Natural killer cell treated with Interleukin-12 subunit alpha and Interleukin-12 subunit beta and Interleukin-15 and Interleukin-18, amount 100 ng/mL, for 72 hours (primary cell): Measurements from ENCODE around the gene ADORA2B. TPM values are rescaled to one million over a fixed set of nuclear protein-coding genes. Genes with fewer than 3 reads are reported as not detected.
"Not testable (repeated sequence)": the region's sequence is repeated elsewhere in the genome, so short reads cannot be mapped to it uniquely, and the experiment has no call there.

ENCODE experiments used
- ATAC-seq, 2 donors: fragments of 150-1000 bp; cut with Tn5 transposase in 1 of 2; sonication (Bioruptor Pico), chemical (Tn5 transposase) in 1 of 2; 2 replicates each; pipeline ENCODE4 v1.10.0; 2021
- DNase-seq: peaks from one replicate; pipeline ENCODE4 v3.0.0; 2022; ENCODE audit warnings: low spot score
- H3K27ac Mint-ChIP-seq, 2 donors: 1 replicate in 1 of 2; 2 replicates in 1 of 2; pipeline ENCODE4 v1.8.0; 2022; ENCODE audit warnings: mixed read lengths in 2 of 2, mild to moderate bottlenecking in 1 of 2, moderate library complexity in 1 of 2
- H3K27me3 Mint-ChIP-seq, 2 donors: 1 replicate in 1 of 2; 2 replicates in 1 of 2; pipeline ENCODE4 v1.8.0; 2022; ENCODE audit warnings: mixed read lengths in 2 of 2
- H3K36me3 Mint-ChIP-seq: one replicate; pipeline ENCODE4 v1.8.0; 2022; ENCODE audit warnings: mixed read lengths
- H3K4me1 Mint-ChIP-seq, 2 donors: 1 replicate in 1 of 2; 2 replicates in 1 of 2; pipeline ENCODE4 v1.8.0; 2022; ENCODE audit warnings: low read depth in 2 of 2, mixed read lengths in 2 of 2, mild to moderate bottlenecking in 1 of 2
- H3K4me3 Mint-ChIP-seq: one replicate; pipeline ENCODE4 v1.8.0; 2022; ENCODE audit warnings: mixed read lengths
- H3K9me3 Mint-ChIP-seq: 2 replicates; pipeline ENCODE4 v1.8.0; 2022; ENCODE audit warnings: mixed read lengths
- total RNA-seq, 2 donors: library from RNA; stranded (reverse); gene quantifications; one replicate each; pipeline ENCODE4 v1.2.3, GENCODE V29; 2022

ADORA2B gene
- total RNA-seq: 1 to 10 TPM in 1 of 2 donors, under 1 TPM in 1; 0.95 to 3.2 TPM

DNA sequence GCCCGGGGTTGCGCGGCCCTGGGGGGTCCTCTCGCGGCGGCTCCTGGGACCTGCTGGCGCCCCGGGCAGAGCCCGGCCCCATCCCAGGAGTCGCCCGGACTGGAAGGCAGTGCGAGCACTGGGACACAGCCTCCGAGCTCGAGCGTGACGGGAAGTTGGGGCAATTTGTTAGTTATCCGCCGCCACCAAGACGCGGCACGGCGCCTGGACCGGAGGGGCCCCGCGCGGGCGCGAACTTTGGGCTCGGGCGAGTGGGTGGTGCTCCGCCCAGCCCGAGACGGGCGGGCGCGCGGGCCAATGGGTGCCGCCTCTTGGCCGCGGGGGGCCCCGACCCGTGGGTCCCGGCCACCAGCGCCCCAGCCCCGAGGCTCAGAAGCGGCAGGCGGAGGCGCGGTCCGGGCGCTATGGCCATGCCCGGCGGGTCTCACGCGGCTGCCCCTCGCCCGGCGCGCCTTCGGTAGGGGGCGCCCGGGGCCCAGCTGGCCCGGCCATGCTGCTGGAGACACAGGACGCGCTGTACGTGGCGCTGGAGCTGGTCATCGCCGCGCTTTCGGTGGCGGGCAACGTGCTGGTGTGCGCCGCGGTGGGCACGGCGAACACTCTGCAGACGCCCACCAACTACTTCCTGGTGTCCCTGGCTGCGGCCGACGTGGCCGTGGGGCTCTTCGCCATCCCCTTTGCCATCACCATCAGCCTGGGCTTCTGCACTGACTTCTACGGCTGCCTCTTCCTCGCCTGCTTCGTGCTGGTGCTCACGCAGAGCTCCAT, at the start of gene ADORA2B:
Gene ADORA2B, plus strand, starts transcription at position 372 of the 768 bp plus-strand sequence. Its CDS starts 119 bp downstream, at position 491.
- peak; percentile 72 for DNase-seq
- no peak within 1 kb of the TSS for H3K27ac Mint-ChIP-seq
- H3K27me3 Mint-ChIP-seq: peaks cover 31 to 37% of the 10 kb centered on the region in 2 donors
- no peaks in the 10 kb centered on the region for H3K9me3 Mint-ChIP-seq
- no peaks in the 10 kb centered on the region for H3K36me3 Mint-ChIP-seq
- peaks cover 12 to 16% of the 10 kb centered on the region in 2 donors for H3K4me1 Mint-ChIP-seq
- peak within 1 kb of the TSS; percentile 89 for H3K4me3 Mint-ChIP-seq
- ATAC-seq: peak; percentile 79 to 88

DNA sequence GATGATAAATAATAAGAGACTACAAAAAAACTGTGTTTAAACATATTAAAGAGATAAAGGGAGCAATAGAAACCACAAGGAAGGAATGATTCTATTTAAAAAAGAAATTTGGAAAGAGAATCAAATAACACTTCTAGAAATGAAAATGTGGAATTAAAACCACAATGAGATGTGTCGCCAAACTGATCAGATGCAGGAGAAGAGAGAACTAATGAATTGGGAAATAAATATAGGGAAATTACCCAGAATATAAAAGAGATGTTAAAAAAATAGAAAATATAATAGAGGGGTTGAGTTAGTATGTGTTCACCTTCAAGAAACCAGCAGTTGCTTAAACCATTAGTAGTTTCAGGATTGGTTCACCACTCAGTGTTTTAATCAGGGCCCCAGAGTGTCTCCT, 48.7 kb upstream of the ADORA2B start:
- Mint-ChIP-seq H3K9me3 (no peaks in the 10 kb centered on the region), H3K27me3 (no peaks in the 10 kb centered on the region), H3K27ac (no peak overlapping the region), H3K36me3 (no peaks in the 10 kb centered on the region), H3K4me1 (peaks cover 19 to 22% of the 10 kb centered on the region in 2 donors), H3K4me3 (no peak overlapping the region)
- DNase-seq: no peak
- no peak for ATAC-seq

DNA sequence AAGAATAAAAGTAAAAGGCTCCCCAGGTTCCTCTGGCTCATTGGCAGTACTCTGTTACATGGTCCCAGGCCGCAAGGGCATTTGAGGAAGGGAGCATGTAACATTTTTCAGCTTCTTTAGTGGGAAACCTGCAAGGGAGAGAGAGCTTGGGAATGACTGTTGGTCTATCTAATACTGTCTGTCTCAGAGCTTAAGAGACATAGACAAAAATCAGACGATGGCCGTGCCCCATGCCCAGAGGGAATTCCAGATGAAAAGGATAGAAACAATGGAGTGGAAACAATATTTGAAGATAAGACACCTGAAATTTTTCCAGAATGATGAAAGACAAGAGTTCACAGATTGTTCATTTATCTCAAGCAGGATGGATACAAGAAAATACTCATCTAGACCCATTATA, 48.1 kb upstream of the ADORA2B start:
- no peaks in the 10 kb centered on the region for H3K27me3 Mint-ChIP-seq
- no peaks in the 10 kb centered on the region for H3K9me3 Mint-ChIP-seq
- H3K27ac Mint-ChIP-seq: no peak overlapping the region
- H3K36me3 Mint-ChIP-seq: no peaks in the 10 kb centered on the region
- peaks cover 19 to 22% of the 10 kb centered on the region in 2 donors for H3K4me1 Mint-ChIP-seq
- DNase-seq (no peak), ATAC-seq (no peak)
- peak overlapping the region; percentile 68 for H3K4me3 Mint-ChIP-seq

DNA sequence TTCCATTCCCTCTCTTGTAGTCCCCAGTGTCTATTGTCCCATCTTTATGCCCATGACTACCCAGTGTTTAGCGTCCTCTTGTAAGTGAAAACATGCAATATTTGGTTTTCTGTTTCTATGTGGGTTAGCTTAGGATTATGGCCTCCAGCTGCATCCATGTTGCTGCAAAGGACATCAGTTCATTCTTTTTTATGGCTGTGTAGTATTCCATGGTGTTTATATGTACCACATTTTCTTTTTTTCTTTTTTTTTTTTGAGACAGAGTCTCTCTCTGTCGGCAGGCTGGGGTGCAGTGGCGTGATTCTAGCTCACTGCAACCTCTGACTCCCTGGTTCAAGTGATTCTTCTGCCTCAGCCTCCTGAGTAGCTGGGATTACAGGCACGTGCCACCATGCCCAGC, 45.3 kb upstream of the ADORA2B start:
- not testable (repeated sequence) for DNase-seq, H3K36me3 Mint-ChIP-seq, H3K4me3 Mint-ChIP-seq, ATAC-seq, H3K27me3 Mint-ChIP-seq, H3K27ac Mint-ChIP-seq, H3K9me3 Mint-ChIP-seq
- peaks cover 17 to 22% of the 10 kb centered on the region in 2 donors for H3K4me1 Mint-ChIP-seq

DNA sequence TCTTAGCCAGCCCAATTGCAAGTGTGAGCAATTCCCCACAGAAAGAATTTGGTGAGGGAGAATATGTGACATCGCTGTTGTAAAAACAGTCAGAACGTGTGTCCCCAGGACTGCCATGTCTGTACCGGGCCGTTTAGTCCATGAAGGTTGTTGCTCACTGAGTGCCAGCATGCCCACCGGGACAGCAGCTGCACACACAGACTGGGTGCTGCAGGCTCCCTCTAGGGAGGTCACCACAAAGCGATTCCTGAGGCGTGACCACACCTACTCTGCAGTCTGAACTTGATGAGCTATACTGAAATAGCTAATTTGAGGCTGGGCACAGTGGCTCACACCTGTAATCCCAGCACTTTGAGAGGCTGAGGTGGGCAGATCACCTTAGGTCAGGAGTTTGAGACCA, 44.1 kb upstream of the ADORA2B start:
- H3K4me3 Mint-ChIP-seq: no peak overlapping the region
- no peak for DNase-seq
- H3K27me3 Mint-ChIP-seq: no peaks in the 10 kb centered on the region
- H3K9me3 Mint-ChIP-seq: no peaks in the 10 kb centered on the region
- no peak for ATAC-seq
- H3K27ac Mint-ChIP-seq: no peak overlapping the region
- H3K36me3 Mint-ChIP-seq: no peaks in the 10 kb centered on the region
- H3K4me1 Mint-ChIP-seq: peaks cover 15 to 20% of the 10 kb centered on the region in 2 donors

DNA sequence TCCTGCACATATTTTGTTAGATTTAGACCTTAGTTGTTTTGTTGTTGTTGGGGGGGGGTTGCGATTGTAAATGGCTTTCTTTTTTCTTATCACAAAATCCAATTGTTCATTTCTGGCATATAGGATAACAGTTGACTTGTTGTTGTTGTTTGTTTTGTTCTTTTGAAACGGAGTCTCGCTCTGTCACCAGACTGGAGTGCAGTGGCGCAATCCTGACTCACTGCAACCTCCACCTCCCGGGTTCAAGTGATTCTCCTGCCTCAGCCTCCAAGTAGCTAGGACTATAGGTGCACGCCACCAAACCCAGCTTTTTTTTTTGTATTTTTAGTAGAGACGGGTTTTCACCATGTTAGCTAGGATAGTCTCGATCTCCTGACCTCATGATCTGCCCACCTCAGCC, 39.7 kb upstream of the ADORA2B start:
- H3K4me3 Mint-ChIP-seq, H3K9me3 Mint-ChIP-seq, H3K4me1 Mint-ChIP-seq, H3K27ac Mint-ChIP-seq, ATAC-seq, H3K27me3 Mint-ChIP-seq, DNase-seq, H3K36me3 Mint-ChIP-seq: not testable (repeated sequence)

DNA sequence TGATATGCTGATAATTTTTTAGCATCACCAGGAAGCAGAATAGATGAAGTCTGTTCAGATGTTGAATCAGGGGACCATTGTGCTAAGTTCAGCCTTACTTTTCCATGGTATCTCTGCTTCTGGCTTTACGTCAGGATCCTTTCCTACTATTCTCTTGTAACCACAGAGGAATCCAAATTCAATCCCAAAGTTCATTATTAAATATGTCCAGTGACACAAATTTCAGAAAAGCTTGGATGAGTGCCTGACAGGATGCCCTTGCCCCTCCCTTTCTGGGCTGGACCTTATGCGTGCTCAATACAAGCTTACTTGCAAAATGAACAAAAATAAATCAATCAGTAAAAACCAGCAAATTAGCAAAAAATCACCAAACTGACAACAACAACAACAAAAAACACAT, 37.6 kb upstream of the ADORA2B start:
- no peak for ATAC-seq
- H3K4me3 Mint-ChIP-seq: no peak overlapping the region
- no peaks in the 10 kb centered on the region for H3K4me1 Mint-ChIP-seq
- H3K27ac Mint-ChIP-seq: no peak overlapping the region
- H3K27me3 Mint-ChIP-seq: no peaks in the 10 kb centered on the region
- no peaks in the 10 kb centered on the region for H3K36me3 Mint-ChIP-seq
- H3K9me3 Mint-ChIP-seq: no peaks in the 10 kb centered on the region
- no peak for DNase-seq

DNA sequence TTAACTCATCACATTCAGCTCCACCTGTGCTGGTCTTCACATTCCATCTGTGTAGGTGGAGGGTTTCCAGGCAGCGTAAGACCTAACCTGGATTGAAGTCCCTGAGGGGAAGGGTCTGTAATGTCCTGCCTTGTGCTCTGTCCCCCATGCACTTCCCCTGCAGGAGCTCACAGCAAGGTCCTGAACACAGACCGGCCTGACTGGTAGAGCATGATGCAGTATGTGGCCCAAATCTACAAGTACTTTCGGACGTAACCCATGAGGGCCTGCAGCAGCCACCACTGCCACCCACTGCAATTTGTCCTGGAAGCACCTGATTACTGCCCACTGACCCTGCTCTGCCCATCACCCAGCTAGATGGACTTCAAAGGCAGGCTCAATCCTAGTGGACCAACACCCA, 36.6 kb upstream of the ADORA2B start:
- ATAC-seq (no peak), DNase-seq (no peak)
- Mint-ChIP-seq H3K27ac (no peak overlapping the region), H3K4me3 (no peak overlapping the region), H3K9me3 (no peaks in the 10 kb centered on the region), H3K36me3 (no peaks in the 10 kb centered on the region), H3K27me3 (no peaks in the 10 kb centered on the region), H3K4me1 (no peaks in the 10 kb centered on the region)

DNA sequence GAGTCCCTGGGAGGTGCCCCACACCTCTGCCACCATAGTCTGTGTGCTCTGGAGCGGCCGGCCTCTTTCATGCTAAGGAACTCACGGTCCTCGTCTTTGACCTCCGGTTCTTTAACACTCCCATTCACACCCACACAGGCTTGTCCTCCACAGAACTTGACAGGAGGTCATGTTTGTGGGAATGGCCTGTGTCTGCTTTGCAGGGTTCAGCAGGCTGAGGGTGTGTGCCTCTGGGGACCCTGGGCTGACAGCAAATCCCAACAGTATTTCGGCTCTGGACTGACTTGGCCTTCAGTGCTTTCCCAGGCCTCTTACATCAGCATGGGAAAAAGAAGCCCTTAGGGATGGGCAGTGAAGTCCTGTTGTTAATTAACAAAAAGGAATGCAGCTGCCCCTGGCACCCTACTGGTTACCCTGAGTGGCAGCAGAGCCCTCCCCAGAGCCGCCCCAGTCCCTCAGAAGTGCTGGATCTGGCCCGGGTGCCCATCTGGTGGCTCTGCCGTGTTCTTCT, 35.4 kb upstream of the ADORA2B start:
- DNase-seq (no peak), ATAC-seq (no peak)
- no peak overlapping the region for H3K27ac Mint-ChIP-seq
- no peaks in the 10 kb centered on the region for H3K27me3 Mint-ChIP-seq
- peaks cover 10 to 11% of the 10 kb centered on the region in 2 donors for H3K4me1 Mint-ChIP-seq
- no peaks in the 10 kb centered on the region for H3K9me3 Mint-ChIP-seq
- no peak overlapping the region for H3K4me3 Mint-ChIP-seq
- no peaks in the 10 kb centered on the region for H3K36me3 Mint-ChIP-seq

DNA sequence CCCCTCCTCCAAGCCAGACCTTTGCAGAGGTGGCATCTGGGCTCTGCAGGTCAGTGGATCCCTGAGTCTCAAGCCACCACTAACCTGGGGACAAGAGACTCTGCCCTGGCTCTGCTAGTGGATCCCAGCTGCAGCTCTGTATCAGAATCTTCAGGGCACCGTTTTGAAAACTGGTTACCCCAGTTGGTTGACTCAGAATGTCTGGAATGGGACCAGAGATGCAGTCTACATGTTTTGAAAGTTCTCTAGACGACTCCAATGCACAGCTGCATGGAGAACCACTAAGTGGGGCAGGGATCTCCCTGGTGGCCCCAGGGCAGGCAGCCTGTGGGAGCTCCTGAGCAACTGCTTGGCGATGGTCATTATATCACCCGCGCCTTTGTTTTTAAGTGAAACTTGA, 34.1 kb upstream of the ADORA2B start:
- Mint-ChIP-seq H3K4me1 (peaks cover 19 to 20% of the 10 kb centered on the region in 2 donors), H3K27ac (no peak overlapping the region), H3K36me3 (no peaks in the 10 kb centered on the region), H3K4me3 (no peak overlapping the region), H3K27me3 (no peaks in the 10 kb centered on the region), H3K9me3 (no peaks in the 10 kb centered on the region)
- DNase-seq (no peak), ATAC-seq (no peak)

DNA sequence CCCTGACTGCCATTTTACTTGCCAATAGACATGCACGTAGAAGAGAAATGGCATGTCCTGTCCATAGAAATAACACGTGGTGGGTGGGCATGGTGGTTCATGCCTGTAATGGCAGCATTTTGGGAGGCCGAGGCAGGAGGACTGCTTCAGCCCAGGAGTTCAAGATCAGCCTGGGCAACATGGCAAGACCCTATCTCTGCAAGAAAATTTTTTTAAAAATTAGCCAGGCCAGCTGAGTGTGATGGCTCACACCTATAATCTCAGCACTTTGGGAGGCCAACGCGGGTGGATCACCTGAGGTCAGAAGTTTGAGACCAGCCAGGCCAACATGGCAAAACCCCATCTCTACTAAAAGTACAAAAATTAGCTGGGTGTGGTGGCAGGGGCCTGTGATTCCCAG, 33.2 kb upstream of the ADORA2B start:
- H3K36me3 Mint-ChIP-seq, H3K4me3 Mint-ChIP-seq, H3K27me3 Mint-ChIP-seq, H3K27ac Mint-ChIP-seq, DNase-seq, ATAC-seq, H3K9me3 Mint-ChIP-seq: not testable (repeated sequence)
- H3K4me1 Mint-ChIP-seq: peaks cover 19 to 20% of the 10 kb centered on the region in 2 donors

DNA sequence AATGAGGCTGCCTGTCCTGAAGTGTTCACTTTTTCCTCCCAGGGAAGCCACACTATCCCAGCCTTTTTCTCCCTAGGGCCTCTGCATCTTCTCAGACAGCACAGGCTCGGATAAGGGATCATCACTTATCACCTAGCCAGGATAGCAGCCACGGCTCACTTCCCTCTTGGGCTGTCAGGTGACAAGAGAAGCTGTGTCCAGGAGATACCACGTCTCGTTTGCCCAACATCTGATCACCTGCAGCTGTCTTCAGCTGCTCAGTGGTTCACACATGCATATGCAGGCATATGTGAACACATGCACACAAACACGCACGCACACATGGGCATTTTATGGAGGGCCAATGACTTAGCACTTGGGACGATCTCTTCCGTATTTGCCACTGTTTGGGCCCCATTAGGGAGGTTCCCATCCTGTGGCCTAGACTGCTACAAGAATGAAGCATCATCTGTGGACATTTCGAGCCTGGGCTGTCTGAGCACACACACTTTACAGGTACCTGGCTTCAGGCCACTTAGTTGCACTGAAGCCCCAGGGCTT, 32.4 kb upstream of the ADORA2B start:
- DNase-seq: no peak
- H3K27me3 Mint-ChIP-seq: no peaks in the 10 kb centered on the region

DNA sequence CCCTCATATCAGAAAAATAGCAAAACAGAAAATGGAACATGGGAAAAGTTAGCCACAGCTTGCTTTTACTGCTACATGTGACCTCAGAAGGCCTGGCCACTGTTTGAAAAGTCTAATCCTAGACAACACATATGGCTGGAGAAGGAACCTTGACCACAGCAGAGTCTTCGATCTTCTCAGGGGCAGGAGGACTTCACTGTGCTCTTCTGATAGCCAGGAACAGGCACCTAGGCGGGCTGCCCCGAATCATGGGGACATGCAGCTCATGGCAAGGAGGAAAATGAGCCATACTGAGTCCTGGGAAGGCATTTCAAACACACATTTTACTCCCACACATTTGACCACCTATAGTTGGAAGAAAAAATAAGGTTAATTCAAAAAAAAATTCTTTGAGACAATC, 31.1 kb upstream of the ADORA2B start:
- Mint-ChIP-seq H3K27ac (peak overlapping the region; percentile 20 to 78), H3K4me3 (peak overlapping the region; percentile 54), H3K36me3 (no peaks in the 10 kb centered on the region), H3K4me1 (peaks cover 19 to 20% of the 10 kb centered on the region in 2 donors), H3K27me3 (peaks cover 0 to 2% of the 10 kb centered on the region in 2 donors), H3K9me3 (no peaks in the 10 kb centered on the region)
- DNase-seq (no peak), ATAC-seq (no peak)

More for the DNA sequence above, 32.4 kb upstream of the ADORA2B start:
- Mint-ChIP-seq H3K27ac (no peak overlapping the region), H3K4me1 (peaks cover 19 to 20% of the 10 kb centered on the region in 2 donors), H3K9me3 (no peaks in the 10 kb centered on the region), H3K36me3 (no peaks in the 10 kb centered on the region), H3K4me3 (no peak overlapping the region)
- ATAC-seq: no peak

DNA sequence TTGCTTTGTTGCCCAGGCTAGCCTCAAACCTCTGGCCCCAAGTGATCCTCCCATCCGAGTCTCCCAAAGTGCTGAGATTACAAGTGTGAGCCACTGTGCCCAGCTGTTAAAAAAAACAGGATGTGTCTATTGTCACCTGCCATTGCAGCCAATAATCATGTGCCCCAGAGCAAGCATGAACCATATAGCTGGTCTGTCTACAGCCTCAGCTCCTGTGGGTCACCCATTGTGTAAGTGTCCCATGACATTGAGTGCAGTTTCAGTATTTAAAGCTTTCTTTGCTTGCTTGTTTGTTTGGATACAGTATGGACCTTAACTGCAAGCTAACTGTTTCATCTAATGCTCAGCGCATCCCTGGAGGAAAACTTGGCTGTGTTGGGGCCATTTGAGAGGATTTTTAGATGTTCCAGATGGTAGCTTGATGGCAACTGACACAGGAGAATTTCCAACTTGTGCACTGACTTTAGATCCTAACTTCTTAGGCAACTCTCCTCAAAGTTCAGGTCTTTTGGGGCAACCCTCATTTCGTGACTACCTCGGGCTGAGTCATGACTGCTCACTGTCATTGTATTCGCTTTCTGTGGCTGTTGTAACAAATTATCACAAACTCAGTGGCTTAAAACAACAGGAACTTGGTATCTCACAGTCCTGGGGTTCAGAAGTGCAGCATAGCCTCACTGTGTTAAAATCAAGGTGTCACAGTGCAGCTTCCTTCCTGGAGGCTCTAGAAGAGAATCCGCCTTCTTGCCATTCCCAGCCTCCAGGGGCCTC, 30.3 kb upstream of the ADORA2B start:
- no peaks in the 10 kb centered on the region for H3K9me3 Mint-ChIP-seq
- peak overlapping the region; percentile 20 to 78 for H3K27ac Mint-ChIP-seq
- peaks cover 19 to 20% of the 10 kb centered on the region in 2 donors for H3K4me1 Mint-ChIP-seq
- H3K27me3 Mint-ChIP-seq: peaks cover 0 to 2% of the 10 kb centered on the region in 2 donors
- DNase-seq (no peak), ATAC-seq (peak; percentile 87 to 88)
- peak overlapping the region; percentile 54 for H3K4me3 Mint-ChIP-seq
- no peaks in the 10 kb centered on the region for H3K36me3 Mint-ChIP-seq
